Measurements from ENCODE around the gene NCOA7.
"Not testable (repeated sequence)": the region's sequence is repeated elsewhere in the genome, so short reads cannot be mapped to it uniquely, and the experiment has no call there.

Gene NCOA7

GRCh38 chr6:125764121-125764671 is 26.6 kb upstream of the NCOA7 start:
- no peak for DNase-seq (ENCODE audit: extremely low read depth, insufficient read length)
- H3K36me3 ChIP-seq (ENCODE audit: control insufficient read depth, insufficient read depth, low read length), result no peaks in the 10 kb centered on the region
- TF ChIP-seq CTCF (IDR thresholded peaks at IDR 0.05; ENCODE audit: insufficient read depth, low read length, poor library complexity, severe bottlenecking), result no peak
- H3K4me3 ChIP-seq (replicated peaks; ENCODE audit: low read depth, low read length), result no peak overlapping the region
- no peaks in the 10 kb centered on the region for H3K27me3 ChIP-seq (replicated peaks; ENCODE audit: control insufficient read depth, insufficient read depth, low read length)

- TF ChIP-seq CTCF (IDR thresholded peaks at IDR 0.05; ENCODE audit: insufficient read depth, low read length, poor library complexity, severe bottlenecking), result no peak
These were observed 24.8 kb upstream of the NCOA7 start for GRCh38 chr6:125765944-125766343.

GRCh38 chr6:125766641-125767040 is 24.1 kb upstream of the NCOA7 start:
- no peak overlapping the region for H3K4me3 ChIP-seq (replicated peaks; ENCODE audit: low read depth, low read length)
- no peak for TF ChIP-seq CTCF (IDR thresholded peaks at IDR 0.05; ENCODE audit: insufficient read depth, low read length, poor library complexity, severe bottlenecking)
- DNase-seq (ENCODE audit: extremely low read depth, insufficient read length), result no peak

More at GRCh38 chr6:125765944-125766343, 24.8 kb upstream of the NCOA7 start:
- DNase-seq (ENCODE audit: extremely low read depth, insufficient read length), result no peak
- Histone ChIP-seq H3K36me3 (ENCODE audit: control insufficient read depth, insufficient read depth, low read length) (no peaks in the 10 kb centered on the region), H3K4me3 (replicated peaks; ENCODE audit: low read depth, low read length) (no peak overlapping the region), H3K27me3 (replicated peaks; ENCODE audit: control insufficient read depth, insufficient read depth, low read length) (no peaks in the 10 kb centered on the region)

GRCh38 chr6:125769147-125769783 is 21.5 kb upstream of the NCOA7 start:
- no peak for TF ChIP-seq CTCF (IDR thresholded peaks at IDR 0.05; ENCODE audit: insufficient read depth, low read length, poor library complexity, severe bottlenecking)
- H3K36me3 ChIP-seq (ENCODE audit: control insufficient read depth, insufficient read depth, low read length), result no peaks in the 10 kb centered on the region
- H3K4me3 ChIP-seq (replicated peaks; ENCODE audit: low read depth, low read length), result no peak overlapping the region
- no peaks in the 10 kb centered on the region for H3K27me3 ChIP-seq (replicated peaks; ENCODE audit: control insufficient read depth, insufficient read depth, low read length)
- no peak for DNase-seq (ENCODE audit: extremely low read depth, insufficient read length)

More at GRCh38 chr6:125766641-125767040, 24.1 kb upstream of the NCOA7 start:
- Histone ChIP-seq H3K36me3 (ENCODE audit: control insufficient read depth, insufficient read depth, low read length) (no peaks in the 10 kb centered on the region), H3K27me3 (replicated peaks; ENCODE audit: control insufficient read depth, insufficient read depth, low read length) (no peaks in the 10 kb centered on the region)

- no peak for DNase-seq (ENCODE audit: extremely low read depth, insufficient read length)
- no peak for TF ChIP-seq CTCF (IDR thresholded peaks at IDR 0.05; ENCODE audit: insufficient read depth, low read length, poor library complexity, severe bottlenecking)
- Histone ChIP-seq H3K4me3 (replicated peaks; ENCODE audit: low read depth, low read length) (no peak overlapping the region), H3K36me3 (ENCODE audit: control insufficient read depth, insufficient read depth, low read length) (no peaks in the 10 kb centered on the region), H3K27me3 (replicated peaks; ENCODE audit: control insufficient read depth, insufficient read depth, low read length) (no peaks in the 10 kb centered on the region)
These were observed 17.1 kb upstream of the NCOA7 start for GRCh38 chr6:125773387-125774341.

GRCh38 chr6:125776107-125776826 is 14.5 kb upstream of the NCOA7 start:
- H3K36me3 ChIP-seq (ENCODE audit: control insufficient read depth, insufficient read depth, low read length); H3K4me3 ChIP-seq (replicated peaks; ENCODE audit: low read depth, low read length); DNase-seq (ENCODE audit: extremely low read depth, insufficient read length); H3K27me3 ChIP-seq (replicated peaks; ENCODE audit: control insufficient read depth, insufficient read depth, low read length): not testable (repeated sequence)
